ENCODE measurements around the gene BCL7B.
"Not testable (repeated sequence)": the region's sequence is repeated elsewhere in the genome, so short reads cannot be mapped to it uniquely, and the experiment has no call there.

BCL7B gene

GRCh38 chr7:73539709-73540108, 17.8 kb downstream of the BCL7B start:
- H3K36me3 ChIP-seq (ENCODE audit: low read length): peaks cover 8% of the 10 kb centered on the region; the same call in 1 of the 2 replicates
- TF ChIP-seq, protein P1, sequence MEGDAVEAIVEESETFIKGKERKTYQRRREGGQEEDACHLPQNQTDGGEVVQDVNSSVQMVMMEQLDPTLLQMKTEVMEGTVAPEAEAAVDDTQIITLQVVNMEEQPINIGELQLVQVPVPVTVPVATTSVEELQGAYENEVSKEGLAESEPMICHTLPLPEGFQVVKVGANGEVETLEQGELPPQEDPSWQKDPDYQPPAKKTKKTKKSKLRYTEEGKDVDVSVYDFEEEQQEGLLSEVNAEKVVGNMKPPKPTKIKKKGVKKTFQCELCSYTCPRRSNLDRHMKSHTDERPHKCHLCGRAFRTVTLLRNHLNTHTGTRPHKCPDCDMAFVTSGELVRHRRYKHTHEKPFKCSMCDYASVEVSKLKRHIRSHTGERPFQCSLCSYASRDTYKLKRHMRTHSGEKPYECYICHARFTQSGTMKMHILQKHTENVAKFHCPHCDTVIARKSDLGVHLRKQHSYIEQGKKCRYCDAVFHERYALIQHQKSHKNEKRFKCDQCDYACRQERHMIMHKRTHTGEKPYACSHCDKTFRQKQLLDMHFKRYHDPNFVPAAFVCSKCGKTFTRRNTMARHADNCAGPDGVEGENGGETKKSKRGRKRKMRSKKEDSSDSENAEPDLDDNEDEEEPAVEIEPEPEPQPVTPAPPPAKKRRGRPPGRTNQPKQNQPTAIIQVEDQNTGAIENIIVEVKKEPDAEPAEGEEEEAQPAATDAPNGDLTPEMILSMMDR (IDR thresholded peaks at IDR 0.05; ENCODE audit: insufficient read depth, low read length, poor library complexity, severe bottlenecking): no peak
- no peak for TF ChIP-seq EZH2phosphoT487 (conservative IDR thresholded peaks at IDR 0.05; ENCODE audit: low read length)
- no peak overlapping the region for H3K4me3 ChIP-seq (ENCODE audit: insufficient read depth, low read length, poor library complexity, severe bottlenecking)
- H3K4me2 ChIP-seq (ENCODE audit: low read depth, low read length, poor library complexity, severe bottlenecking): no peak overlapping the region
- H3K27ac ChIP-seq (ENCODE audit: low read depth, low read length): no peak overlapping the region
- no peaks in the 10 kb centered on the region for H3K27me3 ChIP-seq (ENCODE audit: low read length)
- no peaks in the 10 kb centered on the region for H4K20me1 ChIP-seq (ENCODE audit: low read depth, low read length)
- H3K9me2 ChIP-seq (replicated peaks; ENCODE audit: insufficient read depth, low read length): no peaks in the 10 kb centered on the region
- H2AFZ ChIP-seq (ENCODE audit: low read depth, low read length, severe bottlenecking): no peak overlapping the region
- H3K9me3 ChIP-seq (ENCODE audit: insufficient read depth, low read length): no peaks in the 10 kb centered on the region
- no peaks in the 10 kb centered on the region for H3F3A ChIP-seq (ENCODE audit: insufficient read depth)
- H3K9ac ChIP-seq (ENCODE audit: low read length): no peak overlapping the region
- peaks cover 8% of the 10 kb centered on the region for H3K79me2 ChIP-seq (ENCODE audit: insufficient read depth, low read length)

DNA sequence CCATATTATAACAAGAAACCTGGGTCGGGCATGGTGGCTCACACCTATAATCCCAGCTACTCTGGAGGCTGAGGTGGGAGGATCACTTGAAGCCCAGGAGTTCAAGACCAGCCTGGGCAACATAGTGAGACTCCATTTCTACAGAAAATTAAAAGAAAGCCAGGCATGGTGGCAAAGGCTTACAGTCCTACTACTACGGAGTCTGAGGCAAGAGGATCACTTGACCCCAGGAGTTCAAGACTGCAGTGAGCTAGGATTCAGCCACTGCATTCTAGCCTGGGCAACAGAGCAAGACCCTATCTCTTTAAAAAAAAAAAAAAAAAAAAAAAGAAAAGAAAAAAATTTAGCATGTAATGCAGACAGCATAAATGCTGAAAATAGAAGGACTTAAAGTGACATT, 19.0 kb downstream of the BCL7B start:
- not testable (repeated sequence) for H3K4me3 ChIP-seq (ENCODE audit: insufficient read depth, low read length, poor library complexity, severe bottlenecking); H3K36me3 ChIP-seq (ENCODE audit: low read length); H3K9ac ChIP-seq (ENCODE audit: low read length); H4K20me1 ChIP-seq (ENCODE audit: low read depth, low read length); H3K79me2 ChIP-seq (ENCODE audit: insufficient read depth, low read length); H3F3A ChIP-seq (ENCODE audit: insufficient read depth); H3K9me3 ChIP-seq (ENCODE audit: insufficient read depth, low read length); H3K27ac ChIP-seq (ENCODE audit: low read depth, low read length); H3K9me2 ChIP-seq (replicated peaks; ENCODE audit: insufficient read depth, low read length); H3K4me2 ChIP-seq (ENCODE audit: low read depth, low read length, poor library complexity, severe bottlenecking); H2AFZ ChIP-seq (ENCODE audit: low read depth, low read length, severe bottlenecking); H3K27me3 ChIP-seq (ENCODE audit: low read length)

DNA sequence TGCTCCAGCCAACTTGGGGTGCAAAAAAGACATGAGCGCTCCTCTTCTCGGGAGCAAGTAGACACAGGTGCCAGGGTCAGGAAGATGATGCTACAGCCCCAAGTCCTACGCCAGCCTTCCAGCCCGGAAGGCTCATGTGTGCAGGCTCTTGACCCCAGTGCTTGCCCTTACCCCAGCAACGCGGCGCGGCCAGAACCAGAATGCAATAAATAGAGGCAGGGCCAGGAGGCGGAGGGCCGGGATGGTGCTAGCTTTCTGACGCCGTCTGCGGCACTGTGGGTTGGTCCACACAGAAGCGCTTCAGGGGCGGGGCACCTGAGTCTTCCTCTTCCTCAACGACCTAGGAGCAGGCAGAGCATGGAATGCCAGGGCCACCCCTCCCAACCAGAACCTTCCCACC, 20.4 kb downstream of the BCL7B start:
- Histone ChIP-seq H3K9ac (ENCODE audit: low read length) (no peak overlapping the region), H3K4me3 (ENCODE audit: insufficient read depth, low read length, poor library complexity, severe bottlenecking) (no peak overlapping the region), H3K9me3 (ENCODE audit: insufficient read depth, low read length) (no peaks in the 10 kb centered on the region), H3K79me2 (ENCODE audit: insufficient read depth, low read length) (no peaks in the 10 kb centered on the region), H2AFZ (ENCODE audit: low read depth, low read length, severe bottlenecking) (no peak overlapping the region), H3K36me3 (ENCODE audit: low read length) (0 out of 2 replicates have a peak, but pooled peaks cover 3% of the 10 kb centered on the region), H3K9me2 (replicated peaks; ENCODE audit: insufficient read depth, low read length) (no peaks in the 10 kb centered on the region), H3K27ac (ENCODE audit: low read depth, low read length) (no peak overlapping the region), H3F3A (ENCODE audit: insufficient read depth) (no peaks in the 10 kb centered on the region), H3K4me2 (ENCODE audit: low read depth, low read length, poor library complexity, severe bottlenecking) (no peak overlapping the region), H4K20me1 (ENCODE audit: low read depth, low read length) (no peaks in the 10 kb centered on the region), H3K27me3 (ENCODE audit: low read length) (no peaks in the 10 kb centered on the region)
- no peak for TF ChIP-seq EZH2phosphoT487 (conservative IDR thresholded peaks at IDR 0.05; ENCODE audit: low read length)
- TF ChIP-seq, protein P1 (IDR thresholded peaks at IDR 0.05; ENCODE audit: insufficient read depth, low read length, poor library complexity, severe bottlenecking): no peak

GRCh38 chr7:73536479-73536878, 21.0 kb downstream of the BCL7B start:
- Histone ChIP-seq H4K20me1 (ENCODE audit: low read depth, low read length) (no peaks in the 10 kb centered on the region), H3K27ac (ENCODE audit: low read depth, low read length) (no peak overlapping the region), H3F3A (ENCODE audit: insufficient read depth) (no peaks in the 10 kb centered on the region), H3K9me2 (replicated peaks; ENCODE audit: insufficient read depth, low read length) (no peaks in the 10 kb centered on the region), H3K9ac (ENCODE audit: low read length) (no peak overlapping the region), H3K4me2 (ENCODE audit: low read depth, low read length, poor library complexity, severe bottlenecking) (no peak overlapping the region), H3K79me2 (ENCODE audit: insufficient read depth, low read length) (no peaks in the 10 kb centered on the region), H3K4me3 (ENCODE audit: insufficient read depth, low read length, poor library complexity, severe bottlenecking) (no peak overlapping the region), H2AFZ (ENCODE audit: low read depth, low read length, severe bottlenecking) (no peak overlapping the region), H3K36me3 (ENCODE audit: low read length) (0 out of 2 replicates have a peak, but pooled peaks cover 3% of the 10 kb centered on the region), H3K27me3 (ENCODE audit: low read length) (no peaks in the 10 kb centered on the region), H3K9me3 (ENCODE audit: insufficient read depth, low read length) (no peaks in the 10 kb centered on the region)
- TF ChIP-seq, protein P1 (IDR thresholded peaks at IDR 0.05; ENCODE audit: insufficient read depth, low read length, poor library complexity, severe bottlenecking): no peak
- TF ChIP-seq EZH2phosphoT487 (conservative IDR thresholded peaks at IDR 0.05; ENCODE audit: low read length): no peak

DNA sequence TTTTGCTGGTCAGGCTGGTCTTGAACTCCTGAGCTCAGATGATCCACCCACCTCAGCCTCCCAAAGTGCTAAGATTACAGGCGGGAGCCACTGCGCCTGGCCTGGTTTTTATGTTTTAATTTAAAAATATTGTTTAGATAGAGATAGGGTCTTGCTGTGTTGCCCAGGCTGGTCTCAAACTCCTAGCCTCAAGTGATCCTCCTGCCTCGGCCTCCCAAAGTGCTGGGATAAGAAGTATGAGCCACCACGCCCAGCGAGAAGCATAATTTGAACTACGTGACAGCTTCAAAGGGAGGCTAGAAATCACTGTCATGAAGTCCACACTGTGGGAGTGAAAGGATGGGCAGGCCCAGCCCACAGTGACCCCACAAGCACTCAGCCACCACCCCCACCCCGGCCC, 21.6 kb downstream of the BCL7B start:
- H2AFZ ChIP-seq (ENCODE audit: low read depth, low read length, severe bottlenecking); H3F3A ChIP-seq (ENCODE audit: insufficient read depth): not testable (repeated sequence)

More for the DNA sequence above, 21.6 kb downstream of the BCL7B start:
- H3K36me3 ChIP-seq (ENCODE audit: low read length); H4K20me1 ChIP-seq (ENCODE audit: low read depth, low read length); H3K4me2 ChIP-seq (ENCODE audit: low read depth, low read length, poor library complexity, severe bottlenecking); H3K9me3 ChIP-seq (ENCODE audit: insufficient read depth, low read length); H3K79me2 ChIP-seq (ENCODE audit: insufficient read depth, low read length); H3K9ac ChIP-seq (ENCODE audit: low read length); H3K9me2 ChIP-seq (replicated peaks; ENCODE audit: insufficient read depth, low read length); H3K4me3 ChIP-seq (ENCODE audit: insufficient read depth, low read length, poor library complexity, severe bottlenecking); H3K27ac ChIP-seq (ENCODE audit: low read depth, low read length); H3K27me3 ChIP-seq (ENCODE audit: low read length): not testable (repeated sequence)
